Upper lobe of right lung (tissue), 1 donor: ENCODE results near the gene VDAC2. TPM values are rescaled to one million over a fixed set of nuclear protein-coding genes. Genes with fewer than 3 reads are reported as not detected.
A peak's percentile ranks its signal among the peaks of the same experiment; 100 is the strongest.
"Not testable (repeated sequence)": the region's sequence is repeated elsewhere in the genome, so short reads cannot be mapped to it uniquely, and the experiment has no call there.

ENCODE experiments used
- ATAC-seq: fragments of 200-7000 bp; cut with Tn5 transposase; one replicate; pipeline ENCODE4 v1.9.1; 2020; ENCODE audit warnings: mild to moderate bottlenecking, moderate library complexity
- DNase-seq: peaks from one replicate; pipeline ENCODE4 v3.0.0-alpha.2; 2020
- H3K27ac ChIP-seq: fragments of 200-600 bp; one replicate; pipeline ENCODE4 v1.8.0; 2022
- H3K27me3 ChIP-seq: fragments of 200-600 bp; one replicate; pipeline ENCODE4 v1.8.0; 2022; ENCODE audit warnings: mild to moderate bottlenecking
- H3K36me3 ChIP-seq: fragments of 200-600 bp; one replicate; pipeline ENCODE4 v1.8.0; 2022
- H3K4me1 ChIP-seq: fragments of 200-600 bp; one replicate; pipeline ENCODE4 v1.8.0; 2022
- H3K4me3 ChIP-seq: fragments of 200-600 bp; one replicate; pipeline ENCODE4 v1.8.0; 2022; ENCODE audit warnings: mild to moderate bottlenecking
- H3K9me3 ChIP-seq: fragments of 200-600 bp; one replicate; pipeline ENCODE4 v1.8.0; 2022
- CTCF ChIP-seq: fragments of 200-600 bp; IDR thresholded peaks from one replicate; pipeline ENCODE4 v1.8.0; 2022; ENCODE audit warnings: antibody characterized with exemption
- intact Hi-C: fragments of 100-400 bp; cut with DNase I; formaldehyde crosslinking; loops from one replicate; pipeline ENCODE4 v1.11.0; 2022
- total RNA-seq: library from RNA; stranded (reverse); fragmentation: NEBNext Ultra II Directional; extraction: Animal tissue kit (Norgen Biotek cat#: 25700); gene quantifications from one replicate; pipeline ENCODE4 v1.2.1, GENCODE V29; 2021
- donor health status: DM: no; HTN: yes; CAD: no; lungs with severe emphysema.

The VDAC2 gene
- total RNA-seq, 1 donor from 2014 or later, result 119 TPM

- Histone ChIP-seq H3K27me3 (no peaks in the 10 kb centered on the region), H3K9me3 (no peaks in the 10 kb centered on the region), H3K27ac (no peak overlapping the region), H3K36me3 (no peaks in the 10 kb centered on the region), H3K4me3 (no peak overlapping the region), H3K4me1 (peaks cover 6% of the 10 kb centered on the region)
- ATAC-seq, result no peak
- TF ChIP-seq CTCF, result no peak
- intact Hi-C loops, result no loop called here
- DNase-seq, result no peak
These were observed 24.3 kb upstream of the VDAC2 start for GRCh38 chr10:75186310-75186709.

GRCh38 chr10:75187961-75188426, 22.6 kb upstream of the VDAC2 start:
- H3K27me3 ChIP-seq, result no peaks in the 10 kb centered on the region
- no peaks in the 10 kb centered on the region for H3K36me3 ChIP-seq
- intact Hi-C loops, result no loop called here
- H3K9me3 ChIP-seq, result no peaks in the 10 kb centered on the region
- peak; percentile 76 for ATAC-seq
- no peak overlapping the region for H3K27ac ChIP-seq
- peak; percentile 66 for TF ChIP-seq CTCF
- no peak overlapping the region for H3K4me3 ChIP-seq
- no peak for DNase-seq
- H3K4me1 ChIP-seq, result peaks cover 20% of the 10 kb centered on the region

GRCh38 chr10:75188522-75188921, 22.1 kb upstream of the VDAC2 start:
- H3K4me3 ChIP-seq, intact Hi-C loops, H3K27me3 ChIP-seq, ATAC-seq, H3K27ac ChIP-seq, DNase-seq, H3K9me3 ChIP-seq, H3K36me3 ChIP-seq: not testable (repeated sequence)
- peaks cover 20% of the 10 kb centered on the region for H3K4me1 ChIP-seq

- DNase-seq (no peak), ATAC-seq (no peak)
- Histone ChIP-seq H3K27ac (no peak overlapping the region), H3K36me3 (no peaks in the 10 kb centered on the region), H3K4me3 (no peak overlapping the region), H3K4me1 (peaks cover 20% of the 10 kb centered on the region), H3K9me3 (no peaks in the 10 kb centered on the region), H3K27me3 (no peaks in the 10 kb centered on the region)
- no peak for TF ChIP-seq CTCF
- intact Hi-C loops, result no loop called here
These were observed 21.1 kb upstream of the VDAC2 start for GRCh38 chr10:75189266-75190096.

- H3K4me3 ChIP-seq, result no peak overlapping the region
- peak overlapping the region; percentile 63 for H3K27ac ChIP-seq
- H3K9me3 ChIP-seq, result no peaks in the 10 kb centered on the region
- DNase-seq (no peak), ATAC-seq (peak; percentile 88)
- peak; percentile 17 for TF ChIP-seq CTCF
- H3K27me3 ChIP-seq, result no peaks in the 10 kb centered on the region
- intact Hi-C loops, result no loop called here
- H3K36me3 ChIP-seq, result no peaks in the 10 kb centered on the region
- peaks cover 17% of the 10 kb centered on the region for H3K4me1 ChIP-seq
These were observed 18.6 kb upstream of the VDAC2 start for GRCh38 chr10:75191821-75192568.

GRCh38 chr10:75194625-75195024, 16.0 kb upstream of the VDAC2 start:
- DNase-seq, intact Hi-C loops, ATAC-seq, H3K27ac ChIP-seq, H3K9me3 ChIP-seq, H3K4me3 ChIP-seq, H3K36me3 ChIP-seq, H3K27me3 ChIP-seq: not testable (repeated sequence)
- peaks cover 14% of the 10 kb centered on the region for H3K4me1 ChIP-seq
